B cell (primary cell): ENCODE measurements around the gene CARS2. TPM values are rescaled to one million over a fixed set of nuclear protein-coding genes. Genes with fewer than 3 reads are reported as not detected.

ENCODE experiments used
- ATAC-seq: fragments of 200-7000 bp; cut with Tn5 transposase; one replicate; pipeline ENCODE4 v1.10.0; 2021; ENCODE audit warnings: low read depth, mild to moderate bottlenecking, moderate number of reproducible peaks, moderate library complexity
- CTCF ChIA-PET: fragments of 350-600 bp; sonication (Branson Sonifier 250); formaldehyde crosslinking; loops from one replicate; lab custom pipeline; 2021; ENCODE audit warnings: antibody characterized with exemption, inconsistent platforms; lab: Charles Lee
- POLR2A ChIA-PET: fragments of 350-600 bp; sonication (Branson Sonifier 250); formaldehyde crosslinking; loops from one replicate; lab custom pipeline; 2021; ENCODE audit warnings: antibody characterized with exemption; lab: Charles Lee
- DNase-seq: peaks from one replicate; pipeline ENCODE4 v3.0.0; 2013
- H2AFZ ChIP-seq: 2 replicates; pipeline ENCODE4 v1.6.1; 2012; ENCODE audit warnings: mild to moderate bottlenecking, low read depth, low read length; ENCODE audit not compliant: insufficient read depth, poor library complexity, severe bottlenecking
- H3K27ac ChIP-seq, 2 donors: 1 replicate in 1 of 2; 2 replicates in 1 of 2; pipeline ENCODE4 v1.5.1; 2012 to 2013; ENCODE audit warnings: low read length in 2 of 2, mild to moderate bottlenecking in 2 of 2, moderate library complexity in 1 of 2
- H3K27me3 ChIP-seq, 4 experiments: fragments of 200-600 bp in 1 of 4; sonication (generic) in 1 of 4; replicated peaks in 1 of 4; 1 replicate in 2 of 4; 2 replicates in 2 of 4; pipeline versions ENCODE4 v1.6.1 to v1.7.0; 2013 to 2016; ENCODE audit warnings: low read length in 3 of 4, mild to moderate bottlenecking in 2 of 4, mixed read lengths in 1 of 4, moderate library complexity in 1 of 4; ENCODE audit not compliant: insufficient read depth in 4 of 4, control insufficient read depth in 3 of 4; ENCODE audit errors: control extremely low read depth in 1 of 4
- H3K36me3 ChIP-seq, 2 experiments: replicated peaks in 1 of 2; 1 replicate in 1 of 2; 2 replicates in 1 of 2; pipeline versions ENCODE4 v1.6.1 to v1.7.1; 2013; ENCODE audit warnings: low read length in 1 of 2; ENCODE audit not compliant: insufficient read depth in 2 of 2, control insufficient read depth in 1 of 2; ENCODE audit errors: control extremely low read depth in 1 of 2, extremely low read depth in 1 of 2
- H3K4me1 ChIP-seq, 2 donors: fragments of 200-600 bp in 1 of 2; sonication (generic) in 1 of 2; 1 replicate in 1 of 2; 2 replicates in 1 of 2; pipeline versions ENCODE4 v1.5.1 to v1.6.1; 2013 to 2017; ENCODE audit warnings: low read length in 2 of 2; ENCODE audit not compliant: control insufficient read depth in 2 of 2, insufficient read depth in 2 of 2
- H3K4me2 ChIP-seq: replicated peaks from 2 replicates; pipeline ENCODE3; 2012; ENCODE audit warnings: mild to moderate bottlenecking, low read depth, low read length; ENCODE audit not compliant: poor library complexity, severe bottlenecking
- H3K4me3 ChIP-seq, 5 experiments: fragments of 200-600 bp in 1 of 5; sonication (generic) in 1 of 5; 1 replicate in 3 of 5; 2 replicates in 2 of 5; pipeline versions ENCODE4 v1.5.1 to v1.7.0; 2011 to 2016; ENCODE audit warnings: low read length in 4 of 5, mild to moderate bottlenecking in 4 of 5, low read depth in 2 of 5, control low read depth in 1 of 5, moderate library complexity in 1 of 5; ENCODE audit not compliant: insufficient read depth in 1 of 5; ENCODE audit errors: control extremely low read depth in 1 of 5, extremely low read depth in 1 of 5
- H3K79me2 ChIP-seq: fragments of 200-600 bp; sonication (generic); one replicate; pipeline ENCODE4 v1.6.0; 2016; ENCODE audit warnings: low read length; ENCODE audit not compliant: control insufficient read depth, insufficient read depth
- H3K9ac ChIP-seq: fragments of 200-600 bp; sonication (generic); 2 replicates; pipeline ENCODE4 v1.6.1; 2017; ENCODE audit warnings: mild to moderate bottlenecking, low read length, moderate library complexity
- H3K9me3 ChIP-seq, 3 donors: one replicate each; pipeline versions ENCODE4 v1.6.1 to v1.7.1; 2013; ENCODE audit warnings: low read length in 2 of 3; ENCODE audit not compliant: control insufficient read depth in 2 of 3, insufficient read depth in 1 of 3; ENCODE audit errors: control extremely low read depth in 1 of 3
- H4K20me1 ChIP-seq: 2 replicates; pipeline ENCODE4 v1.6.0; 2012; ENCODE audit warnings: mild to moderate bottlenecking, low read length; ENCODE audit not compliant: insufficient read depth, control insufficient read depth, poor library complexity, severe bottlenecking
- H3K27ac Mint-ChIP-seq: one replicate; pipeline ENCODE4 v1.8.0; 2021; ENCODE audit warnings: mixed read lengths
- H3K27me3 Mint-ChIP-seq: one replicate; pipeline ENCODE4 v1.8.0; 2021; ENCODE audit warnings: mixed read lengths
- H3K4me1 Mint-ChIP-seq: one replicate; pipeline ENCODE4 v1.8.0; 2021; ENCODE audit warnings: mixed read lengths
- H3K4me3 Mint-ChIP-seq: one replicate; pipeline ENCODE4 v1.8.0; 2021; ENCODE audit warnings: mixed read lengths
- H3K9me3 Mint-ChIP-seq: one replicate; pipeline ENCODE4 v1.8.0; 2022; ENCODE audit warnings: mixed read lengths; ENCODE audit not compliant: insufficient read depth
- EZH2 ChIP-seq: IDR thresholded peaks from 2 replicates; pipeline ENCODE4 v1.6.1; 2012; ENCODE audit warnings: borderline replicate concordance, low read depth, mild to moderate bottlenecking, moderate library complexity, low read length; ENCODE audit not compliant: insufficient read depth, poor library complexity, severe bottlenecking
- WGBS: methylation state at CpG from one replicate; pipeline ENCODE4 v1.1.5; 2013; ENCODE audit warnings: missing lambda C conversion rate; ENCODE audit not compliant: insufficient coverage; 5-methylcytosine and 5-hydroxymethylcytosine counted together
- intact Hi-C: fragments of 100-400 bp; cut with micrococcal nuclease; formaldehyde crosslinking; loops from one replicate; pipeline ENCODE4 v1.10.0; 2022
- polyA plus RNA-seq: library from polyadenylated mRNA; depleted of rRNA; stranded (reverse); fragments of >200 nt; gene quantifications from 2 replicates; pipeline ENCODE4 v1.2.3, GENCODE V29; 2012
- total RNA-seq, 2 donors: library from RNA; stranded (reverse); fragments of 120-200 nt in 1 of 2; gene quantifications; 1 replicate in 1 of 2; 2 replicates in 1 of 2; pipeline versions ENCODE4 v1.2.3 to v1.2.4, GENCODE V29; 2013 to 2022
- TF ChIP-seq, protein P1 (sequence below): fragments of 200-600 bp; IDR thresholded peaks from one replicate; pipeline ENCODE4 v1.8.0; 2022; ENCODE audit warnings: antibody characterized with exemption, mild to moderate bottlenecking

Gene CARS2
- total and polyA plus RNA-seq, 2 donors (not counting 1 experiment from before 2014, with no cell fraction given): 154 to 188 TPM

- ATAC-seq (peak; percentile 83), DNase-seq (peak; percentile 81)
- CTCF ChIA-PET: interaction anchor here (1.1 to 1.5 kb wide), 2 partner anchors 36 to 160 kb away, joined by 3 to 8 read pairs; no protein-coding TSS in a partner anchor
- POLR2A ChIA-PET: interaction anchor here (0.6 to 2.3 kb wide), 4 partner anchors 24 to 100 kb away, joined by 3 to 8 read pairs (median 4); no protein-coding TSS in a partner anchor
- Histone ChIP-seq H3K4me3 (peak within 1 kb of the TSS; percentile 44 to 84 (median 77)), H4K20me1 (peaks cover 23% of the 10 kb centered on the region), H3K27me3 (no peaks in the 10 kb centered on the region), H3K9ac (peak within 1 kb of the TSS; percentile 75), H3K79me2 (peaks cover 45% of the 10 kb centered on the region), H3K9me3 (no peaks in the 10 kb centered on the region), H3K4me1 (peaks cover 14 to 26% of the 10 kb centered on the region in 2 donors), H3K27ac (peak within 1 kb of the TSS; percentile 31 to 74), H3K4me2 (peak within 1 kb of the TSS; percentile 88), H2AFZ (peak within 1 kb of the TSS; percentile 83), H3K36me3 (peaks cover 0 to 2% of the 10 kb centered on the region in 2 experiments)
- H3K4me1 Mint-ChIP-seq: peaks cover 36% of the 10 kb centered on the region
- TF ChIP-seq EZH2: no peak
- TF ChIP-seq, protein P1, sequence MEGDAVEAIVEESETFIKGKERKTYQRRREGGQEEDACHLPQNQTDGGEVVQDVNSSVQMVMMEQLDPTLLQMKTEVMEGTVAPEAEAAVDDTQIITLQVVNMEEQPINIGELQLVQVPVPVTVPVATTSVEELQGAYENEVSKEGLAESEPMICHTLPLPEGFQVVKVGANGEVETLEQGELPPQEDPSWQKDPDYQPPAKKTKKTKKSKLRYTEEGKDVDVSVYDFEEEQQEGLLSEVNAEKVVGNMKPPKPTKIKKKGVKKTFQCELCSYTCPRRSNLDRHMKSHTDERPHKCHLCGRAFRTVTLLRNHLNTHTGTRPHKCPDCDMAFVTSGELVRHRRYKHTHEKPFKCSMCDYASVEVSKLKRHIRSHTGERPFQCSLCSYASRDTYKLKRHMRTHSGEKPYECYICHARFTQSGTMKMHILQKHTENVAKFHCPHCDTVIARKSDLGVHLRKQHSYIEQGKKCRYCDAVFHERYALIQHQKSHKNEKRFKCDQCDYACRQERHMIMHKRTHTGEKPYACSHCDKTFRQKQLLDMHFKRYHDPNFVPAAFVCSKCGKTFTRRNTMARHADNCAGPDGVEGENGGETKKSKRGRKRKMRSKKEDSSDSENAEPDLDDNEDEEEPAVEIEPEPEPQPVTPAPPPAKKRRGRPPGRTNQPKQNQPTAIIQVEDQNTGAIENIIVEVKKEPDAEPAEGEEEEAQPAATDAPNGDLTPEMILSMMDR: no peak
- peaks cover 3% of the 10 kb centered on the region for H3K9me3 Mint-ChIP-seq
- peak within 1 kb of the TSS; percentile 94 for H3K27ac Mint-ChIP-seq
- intact Hi-C loops: loop anchor here (1.0 kb wide), 1 partner anchor 61 kb away; no protein-coding TSS in a partner anchor
- peak within 1 kb of the TSS; percentile 96 for H3K4me3 Mint-ChIP-seq
- 3% methylated on average over 95 of the region's 95 CpGs for WGBS
- no peaks in the 10 kb centered on the region for H3K27me3 Mint-ChIP-seq
Measured at GRCh38 chr13:110615322-110616102, 90.4 kb downstream of the CARS2 start, which contains the start of gene NAXD. Gene NAXD, plus strand, starts transcription at chr13:110615545. Its CDS starts 57 bp downstream, at chr13:110615602.
